Mesothelial cell of epicardium (in vitro differentiated cells): Measurements from ENCODE around the gene SHISAL2B. TPM values are rescaled to one million over a fixed set of nuclear protein-coding genes. Genes with fewer than 3 reads are reported as not detected.

Experiments
- DNase-seq, 2 experiments: peaks; one replicate each; pipeline ENCODE4 v3.0.0; 2021; ENCODE audit warnings: low spot score in 2 of 2; ENCODE audit not compliant: unreplicated experiment in 2 of 2
- H3K27ac Mint-ChIP-seq: 2 replicates; pipeline ENCODE4 v1.8.0; 2021; ENCODE audit warnings: mixed read lengths
- H3K27me3 Mint-ChIP-seq: 2 replicates; pipeline ENCODE4 v1.8.0; 2021; ENCODE audit warnings: low read depth, mixed read lengths
- H3K36me3 Mint-ChIP-seq: 2 replicates; pipeline ENCODE4 v1.8.0; 2021; ENCODE audit warnings: mixed read lengths
- H3K4me1 Mint-ChIP-seq: 2 replicates; pipeline ENCODE4 v1.8.0; 2021; ENCODE audit warnings: mixed read lengths
- H3K4me3 Mint-ChIP-seq: 2 replicates; pipeline ENCODE4 v1.8.0; 2021; ENCODE audit warnings: mild to moderate bottlenecking, moderate library complexity, mixed read lengths
- H3K9me3 Mint-ChIP-seq: 2 replicates; pipeline ENCODE4 v1.8.0; 2021; ENCODE audit warnings: mixed read lengths
- total RNA-seq: library from RNA; stranded (reverse); gene quantifications from 3 replicates; pipeline ENCODE4 v1.2.1, GENCODE V29; 2021
- TF ChIP-seq, protein P1 (sequence below): fragments of 200-600 bp; sonication (generic); IDR thresholded peaks from one replicate; pipeline ENCODE4 v1.5.0; 2021; ENCODE audit warnings: antibody characterized with exemption; ENCODE audit not compliant: unreplicated experiment

The SHISAL2B gene
- total RNA-seq, 1 donor from 2014 or later = not detected

DNA sequence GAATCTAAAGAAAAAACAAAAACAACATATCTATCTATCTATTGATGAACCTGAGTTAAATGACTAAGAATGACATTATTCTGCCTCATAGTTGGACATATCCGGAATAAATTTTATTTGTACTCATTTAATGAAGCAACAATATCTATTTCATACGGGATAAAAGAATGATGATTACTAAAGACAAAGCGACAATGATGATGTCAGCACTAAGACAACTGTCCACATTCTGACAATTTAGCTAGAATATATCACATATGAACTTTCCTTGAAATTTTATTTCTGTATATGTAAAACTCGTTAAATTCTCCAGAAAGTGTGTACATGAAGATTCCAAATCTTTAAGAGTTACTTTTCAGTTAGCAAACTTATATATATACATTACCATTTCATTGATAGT is 23.2 kb upstream of the SHISAL2B start:
- no peaks in the 10 kb centered on the region for H3K4me1 Mint-ChIP-seq
- no peaks in the 10 kb centered on the region for H3K36me3 Mint-ChIP-seq
- H3K9me3 Mint-ChIP-seq = no peaks in the 10 kb centered on the region
- no peak overlapping the region for H3K27ac Mint-ChIP-seq
- DNase-seq = no peak
- no peaks in the 10 kb centered on the region for H3K27me3 Mint-ChIP-seq
- TF ChIP-seq, protein P1, sequence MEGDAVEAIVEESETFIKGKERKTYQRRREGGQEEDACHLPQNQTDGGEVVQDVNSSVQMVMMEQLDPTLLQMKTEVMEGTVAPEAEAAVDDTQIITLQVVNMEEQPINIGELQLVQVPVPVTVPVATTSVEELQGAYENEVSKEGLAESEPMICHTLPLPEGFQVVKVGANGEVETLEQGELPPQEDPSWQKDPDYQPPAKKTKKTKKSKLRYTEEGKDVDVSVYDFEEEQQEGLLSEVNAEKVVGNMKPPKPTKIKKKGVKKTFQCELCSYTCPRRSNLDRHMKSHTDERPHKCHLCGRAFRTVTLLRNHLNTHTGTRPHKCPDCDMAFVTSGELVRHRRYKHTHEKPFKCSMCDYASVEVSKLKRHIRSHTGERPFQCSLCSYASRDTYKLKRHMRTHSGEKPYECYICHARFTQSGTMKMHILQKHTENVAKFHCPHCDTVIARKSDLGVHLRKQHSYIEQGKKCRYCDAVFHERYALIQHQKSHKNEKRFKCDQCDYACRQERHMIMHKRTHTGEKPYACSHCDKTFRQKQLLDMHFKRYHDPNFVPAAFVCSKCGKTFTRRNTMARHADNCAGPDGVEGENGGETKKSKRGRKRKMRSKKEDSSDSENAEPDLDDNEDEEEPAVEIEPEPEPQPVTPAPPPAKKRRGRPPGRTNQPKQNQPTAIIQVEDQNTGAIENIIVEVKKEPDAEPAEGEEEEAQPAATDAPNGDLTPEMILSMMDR = no peak
- no peak overlapping the region for H3K4me3 Mint-ChIP-seq

DNA sequence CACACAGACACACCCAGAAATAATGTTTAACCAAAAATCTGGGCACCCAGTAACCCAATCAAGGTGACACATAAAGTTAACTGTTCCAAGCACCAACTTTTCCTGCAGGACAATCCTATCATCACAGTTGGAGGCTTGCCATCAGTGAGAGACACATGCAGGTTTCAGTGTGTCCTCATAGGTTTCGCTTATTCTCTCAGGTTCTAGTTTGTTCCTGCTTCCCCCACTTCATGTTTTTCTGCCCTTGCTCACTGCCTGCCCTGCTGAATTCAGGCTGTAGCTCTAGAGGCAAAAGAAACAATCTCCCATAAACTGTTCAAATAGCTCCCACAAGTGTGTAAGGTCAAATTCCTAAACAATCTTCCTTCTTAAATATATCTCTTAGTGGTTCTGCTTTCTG is 20.0 kb upstream of the SHISAL2B start:
- no peak for DNase-seq
- no peaks in the 10 kb centered on the region for H3K27me3 Mint-ChIP-seq
- H3K4me3 Mint-ChIP-seq = no peak overlapping the region
- H3K9me3 Mint-ChIP-seq = no peaks in the 10 kb centered on the region
- H3K36me3 Mint-ChIP-seq = no peaks in the 10 kb centered on the region
- TF ChIP-seq, protein P1 = no peak
- H3K27ac Mint-ChIP-seq = no peak overlapping the region
- no peaks in the 10 kb centered on the region for H3K4me1 Mint-ChIP-seq

DNA sequence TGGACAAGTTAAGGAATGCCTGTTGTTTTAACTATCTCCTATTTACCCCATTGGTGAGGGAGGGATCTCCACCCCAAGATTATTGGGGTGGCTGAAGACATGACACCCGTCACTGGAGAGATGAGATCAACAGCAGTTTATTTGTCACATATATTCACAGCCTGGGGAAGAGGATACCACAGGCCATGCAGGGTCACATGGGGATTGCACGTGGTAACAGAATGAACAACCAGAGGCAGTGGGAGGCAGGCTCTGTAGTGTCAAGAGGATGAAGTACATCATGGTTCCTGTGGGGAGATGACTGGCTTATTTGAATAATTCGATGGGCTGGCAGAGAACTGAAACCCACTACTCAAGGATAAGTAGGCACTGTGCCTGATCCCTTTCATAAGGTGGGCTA is 18.6 kb upstream of the SHISAL2B start:
- H3K4me1 Mint-ChIP-seq = no peaks in the 10 kb centered on the region
- H3K4me3 Mint-ChIP-seq = no peak overlapping the region
- TF ChIP-seq, protein P1 = no peak
- H3K9me3 Mint-ChIP-seq = no peaks in the 10 kb centered on the region
- no peak for DNase-seq
- no peaks in the 10 kb centered on the region for H3K36me3 Mint-ChIP-seq
- no peaks in the 10 kb centered on the region for H3K27me3 Mint-ChIP-seq
- no peak overlapping the region for H3K27ac Mint-ChIP-seq

DNA sequence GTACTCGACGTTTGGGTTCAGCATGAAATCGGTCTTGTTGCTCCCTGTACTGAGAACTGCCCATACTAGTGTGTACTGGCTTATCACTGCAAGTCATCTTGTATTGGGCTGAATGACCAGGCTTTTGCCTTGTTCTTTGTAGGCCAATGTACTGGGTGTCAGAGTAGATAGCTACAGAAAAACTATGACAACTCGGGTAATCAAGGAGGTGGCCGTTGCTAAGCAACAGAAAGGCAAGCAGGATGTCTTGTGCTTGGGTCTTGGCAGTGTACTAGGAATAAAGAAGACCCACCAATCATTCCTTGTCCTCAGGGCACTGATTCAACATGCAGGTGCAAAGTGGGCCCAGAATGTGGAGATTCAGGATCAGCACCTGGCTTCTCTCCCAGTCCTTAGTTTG is 11.9 kb upstream of the SHISAL2B start:
- H3K27me3 Mint-ChIP-seq = peaks cover 4% of the 10 kb centered on the region
- DNase-seq = no peak
- TF ChIP-seq, protein P1 = no peak
- no peaks in the 10 kb centered on the region for H3K4me1 Mint-ChIP-seq
- no peaks in the 10 kb centered on the region for H3K9me3 Mint-ChIP-seq
- no peak overlapping the region for H3K27ac Mint-ChIP-seq
- no peaks in the 10 kb centered on the region for H3K36me3 Mint-ChIP-seq
- no peak overlapping the region for H3K4me3 Mint-ChIP-seq

DNA sequence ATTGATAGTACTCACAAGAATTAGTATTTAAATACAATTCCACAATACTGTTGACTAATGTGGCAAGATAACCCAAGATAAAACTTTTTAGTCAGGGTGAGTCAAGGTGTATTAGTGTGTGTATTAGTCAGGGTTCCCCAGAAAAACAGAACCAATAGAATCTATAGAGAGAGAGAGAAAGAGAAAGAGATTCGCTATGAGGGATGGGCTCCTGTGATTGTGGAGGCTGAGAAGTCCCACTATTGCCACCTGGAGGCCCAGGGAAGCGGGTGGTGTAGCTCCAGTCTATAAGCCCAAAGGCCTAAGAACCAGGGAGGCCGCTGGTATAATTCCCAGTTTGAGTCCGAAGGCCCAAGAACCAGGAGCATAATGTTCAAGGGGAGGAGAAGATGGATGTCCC is 10.0 kb upstream of the SHISAL2B start:
- Mint-ChIP-seq H3K27me3 (peaks cover 7% of the 10 kb centered on the region), H3K27ac (no peak overlapping the region), H3K4me3 (no peak overlapping the region), H3K4me1 (no peaks in the 10 kb centered on the region), H3K9me3 (no peaks in the 10 kb centered on the region), H3K36me3 (no peaks in the 10 kb centered on the region)
- no peak for DNase-seq
- TF ChIP-seq, protein P1 = no peak

DNA sequence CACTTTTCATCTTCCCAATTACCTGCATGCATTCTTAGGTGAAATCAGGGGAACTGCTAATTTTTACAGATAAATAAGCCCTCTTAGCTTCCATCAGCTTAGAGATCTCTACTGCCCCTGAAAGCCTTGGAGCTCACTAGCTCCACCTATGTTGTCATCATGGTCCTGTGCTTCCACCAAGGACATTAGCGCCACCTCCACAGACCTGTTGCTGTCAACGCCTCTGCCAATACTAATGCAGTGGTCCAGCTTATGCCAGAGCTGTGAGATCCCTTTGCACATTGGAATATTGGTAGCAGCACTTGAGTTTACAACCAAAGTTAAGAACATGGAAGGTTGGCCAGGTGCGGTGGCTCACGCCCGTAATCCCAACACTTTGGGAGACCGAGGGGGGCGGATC is 7.7 kb upstream of the SHISAL2B start:
- Mint-ChIP-seq H3K4me3 (no peak overlapping the region), H3K27me3 (peaks cover 8% of the 10 kb centered on the region), H3K4me1 (no peaks in the 10 kb centered on the region), H3K9me3 (no peaks in the 10 kb centered on the region), H3K36me3 (no peaks in the 10 kb centered on the region), H3K27ac (no peak overlapping the region)
- DNase-seq = no peak
- TF ChIP-seq, protein P1 = no peak
